DMS153 (cell line): ENCODE data around the gene ILKAP.

Experiments used
- DNase-seq: peaks from one replicate; lab custom pipeline; 2025; lab: John Stamatoyannopoulos, UW

Gene ILKAP

GRCh38 chr2:238203094-238203972 lies at the start of gene ILKAP:
Gene ILKAP, minus strand, starts transcription at chr2:238203695. Its CDS starts 142 bp downstream, at chr2:238203553.
- peak; percentile 39 for DNase-seq

- no peak for DNase-seq
Observed at GRCh38 chr2:238252766-238253630, 49.5 kb upstream of the ILKAP start.

- no peak for DNase-seq
Observed at GRCh38 chr2:238251986-238252385, 48.5 kb upstream of the ILKAP start.

GRCh38 chr2:238251331-238251730 lies 47.8 kb upstream of the ILKAP start:
- no peak for DNase-seq

GRCh38 chr2:238250896-238251295 lies 47.4 kb upstream of the ILKAP start:
- DNase-seq, result no peak

- DNase-seq, result no peak
Observed at GRCh38 chr2:238247841-238248453, 44.5 kb upstream of the ILKAP start.

GRCh38 chr2:238247002-238247822 lies 43.7 kb upstream of the ILKAP start:
- no peak for DNase-seq

- DNase-seq, result no peak
Observed at GRCh38 chr2:238244151-238244550, 40.7 kb upstream of the ILKAP start.

GRCh38 chr2:238243496-238244076 lies 40.1 kb upstream of the ILKAP start:
- DNase-seq, result peak; percentile 56

GRCh38 chr2:238242731-238243495 lies 39.4 kb upstream of the ILKAP start:
- DNase-seq, result peak; percentile 84

GRCh38 chr2:238241970-238242369 lies 38.5 kb upstream of the ILKAP start:
- no peak for DNase-seq

GRCh38 chr2:238240757-238241711 lies 37.5 kb upstream of the ILKAP start:
- peak; percentile 92 for DNase-seq

- peak; percentile 91 for DNase-seq
Observed at GRCh38 chr2:238239863-238240756, 36.6 kb upstream of the ILKAP start, which contains the start of gene HES6. Gene HES6, minus strand, starts transcription at chr2:238240038. Its CDS starts 133 bp downstream, at chr2:238239905.

GRCh38 chr2:238239543-238239862 lies 36.0 kb upstream of the ILKAP start:
- DNase-seq, result no peak

- DNase-seq, result peak; percentile 27
Observed at GRCh38 chr2:238238766-238239542, 35.5 kb upstream of the ILKAP start.

GRCh38 chr2:238238311-238238765 lies 34.8 kb upstream of the ILKAP start:
- no peak for DNase-seq

- no peak for DNase-seq
Observed at GRCh38 chr2:238237431-238238135, 34.1 kb upstream of the ILKAP start.
